IMR-90 (cell line): ENCODE measurements around the gene NPR2.

Experiments
- BHLHE40 ChIP-seq: fragments of 150-350 bp; IDR thresholded peaks from 2 replicates; pipeline ENCODE4 v1.6.1; 2016; ENCODE audit warnings: mild to moderate bottlenecking, low read depth, low read length
- CEBPB ChIP-seq: IDR thresholded peaks from 2 replicates; pipeline ENCODE4 v1.6.1; 2012; ENCODE audit warnings: low read depth, low read length, improper control_type of control experiment
- FOS ChIP-seq: fragments of 150-350 bp; IDR thresholded peaks from 2 replicates; pipeline ENCODE4 v1.6.1; 2016; ENCODE audit warnings: low read depth, low read length
- MAFK ChIP-seq: IDR thresholded peaks from 2 replicates; pipeline ENCODE4 v1.6.1; 2012; ENCODE audit warnings: low read depth, low read length, improper control_type of control experiment
- MAZ ChIP-seq: IDR thresholded peaks from 2 replicates; pipeline ENCODE4 v1.6.1; 2012; ENCODE audit warnings: low read depth, mild to moderate bottlenecking, low read length, improper control_type of control experiment, moderate library complexity, borderline replicate concordance
- MXI1 ChIP-seq: IDR thresholded peaks from 2 replicates; pipeline ENCODE4 v1.6.1; 2012; ENCODE audit warnings: low read depth, mild to moderate bottlenecking, low read length, moderate library complexity, borderline replicate concordance
- NFE2L2 ChIP-seq: fragments of 150-350 bp; IDR thresholded peaks from 2 replicates; pipeline ENCODE4 v1.6.1; 2016; ENCODE audit warnings: low read depth, mild to moderate bottlenecking, low read length
- POLR2A ChIP-seq: IDR thresholded peaks from 2 replicates; pipeline ENCODE4 v1.6.1; 2012; ENCODE audit warnings: mild to moderate bottlenecking, low read depth, low read length
- RAD21 ChIP-seq: IDR thresholded peaks from 2 replicates; pipeline ENCODE4 v1.6.1; 2012; ENCODE audit warnings: low read length, improper control_type of control experiment
- RCOR1 ChIP-seq: IDR thresholded peaks from 2 replicates; pipeline ENCODE4 v1.6.1; 2012; ENCODE audit warnings: mild to moderate bottlenecking, low read length, improper control_type of control experiment; ENCODE audit not compliant: insufficient replicate concordance
- RFX5 ChIP-seq: IDR thresholded peaks from 2 replicates; pipeline ENCODE4 v1.8.0; 2012; ENCODE audit warnings: low read depth, mild to moderate bottlenecking, low read length, moderate library complexity
- SMC3 ChIP-seq: fragments of 150-350 bp; IDR thresholded peaks from 2 replicates; pipeline ENCODE4 v1.6.1; 2016; ENCODE audit warnings: low read depth, mild to moderate bottlenecking, antibody characterized with exemption, low read length, moderate library complexity
- USF2 ChIP-seq: fragments of 150-350 bp; IDR thresholded peaks from 2 replicates; pipeline ENCODE4 v1.6.1; 2017; ENCODE audit warnings: mild to moderate bottlenecking, antibody characterized with exemption, low read length, low read depth
- TF ChIP-seq, protein P1 (sequence below): conservative IDR thresholded peaks from 2 replicates; pipeline ENCODE4 v1.5.1; 2012; ENCODE audit warnings: mild to moderate bottlenecking, low read depth, low read length, improper control_type of control experiment

DNA sequence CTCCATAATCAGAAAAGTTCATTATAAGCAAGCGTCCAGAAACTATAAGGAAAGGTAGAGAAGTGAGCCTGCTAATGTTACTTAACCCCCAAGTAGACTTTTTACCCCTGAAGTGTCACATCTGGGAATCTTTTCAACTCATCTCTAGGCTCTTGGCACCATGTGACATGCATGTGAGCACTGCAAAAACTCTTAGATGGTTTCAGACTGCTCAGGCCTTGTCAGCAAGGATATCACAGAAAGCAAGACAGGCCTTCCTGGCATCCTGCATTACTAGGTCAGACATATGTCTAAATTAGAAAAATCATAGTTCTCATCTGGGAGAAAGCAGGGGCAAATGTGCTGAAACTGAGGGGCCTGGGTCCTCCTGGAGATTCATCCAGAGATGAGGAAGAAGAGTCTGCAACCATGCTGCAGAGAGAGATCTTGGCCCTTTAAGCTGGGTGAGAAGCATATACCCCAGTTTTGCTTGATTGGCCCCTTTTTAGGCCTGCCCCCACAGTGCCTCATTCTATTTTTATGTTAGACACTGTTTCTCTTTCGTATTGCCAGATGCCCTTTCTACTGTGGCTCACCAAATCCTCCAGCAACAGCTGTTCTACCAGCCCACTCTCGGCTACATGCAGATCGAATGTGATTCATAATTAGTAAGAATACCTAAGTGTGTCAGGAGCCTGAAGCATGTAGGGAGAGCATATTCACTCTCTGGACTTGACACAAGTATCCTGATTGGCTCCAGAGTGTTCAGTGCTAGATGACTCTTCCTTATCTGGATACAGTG is 56.6 kb downstream of the NPR2 start:
- TF ChIP-seq SMC3 (no peak), CEBPB (no peak; the same call in 1 of the 2 replicates), FOS (peak; percentile 46; the same call in 1 of the 2 replicates), RAD21 (no peak), MAZ (0 out of 2 replicates have a peak, but pooled peaks have one; percentile 27), USF2 (no peak), POLR2A (no peak), MAFK (no peak), NFE2L2 (no peak), RFX5 (no peak), RCOR1 (peak; percentile 45), MXI1 (0 out of 2 replicates have a peak, but pooled peaks have one; percentile 46), BHLHE40 (no peak)
- TF ChIP-seq, protein P1, sequence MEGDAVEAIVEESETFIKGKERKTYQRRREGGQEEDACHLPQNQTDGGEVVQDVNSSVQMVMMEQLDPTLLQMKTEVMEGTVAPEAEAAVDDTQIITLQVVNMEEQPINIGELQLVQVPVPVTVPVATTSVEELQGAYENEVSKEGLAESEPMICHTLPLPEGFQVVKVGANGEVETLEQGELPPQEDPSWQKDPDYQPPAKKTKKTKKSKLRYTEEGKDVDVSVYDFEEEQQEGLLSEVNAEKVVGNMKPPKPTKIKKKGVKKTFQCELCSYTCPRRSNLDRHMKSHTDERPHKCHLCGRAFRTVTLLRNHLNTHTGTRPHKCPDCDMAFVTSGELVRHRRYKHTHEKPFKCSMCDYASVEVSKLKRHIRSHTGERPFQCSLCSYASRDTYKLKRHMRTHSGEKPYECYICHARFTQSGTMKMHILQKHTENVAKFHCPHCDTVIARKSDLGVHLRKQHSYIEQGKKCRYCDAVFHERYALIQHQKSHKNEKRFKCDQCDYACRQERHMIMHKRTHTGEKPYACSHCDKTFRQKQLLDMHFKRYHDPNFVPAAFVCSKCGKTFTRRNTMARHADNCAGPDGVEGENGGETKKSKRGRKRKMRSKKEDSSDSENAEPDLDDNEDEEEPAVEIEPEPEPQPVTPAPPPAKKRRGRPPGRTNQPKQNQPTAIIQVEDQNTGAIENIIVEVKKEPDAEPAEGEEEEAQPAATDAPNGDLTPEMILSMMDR, result no peak
